Kidney capillary endothelial cell (primary cell): ENCODE data around the gene WNT7A.

Experiments used
- DNase-seq: peaks from one replicate; pipeline ENCODE4 v3.0.0-alpha.2; 2018; ENCODE audit warnings: low spot score

The WNT7A gene

DNA sequence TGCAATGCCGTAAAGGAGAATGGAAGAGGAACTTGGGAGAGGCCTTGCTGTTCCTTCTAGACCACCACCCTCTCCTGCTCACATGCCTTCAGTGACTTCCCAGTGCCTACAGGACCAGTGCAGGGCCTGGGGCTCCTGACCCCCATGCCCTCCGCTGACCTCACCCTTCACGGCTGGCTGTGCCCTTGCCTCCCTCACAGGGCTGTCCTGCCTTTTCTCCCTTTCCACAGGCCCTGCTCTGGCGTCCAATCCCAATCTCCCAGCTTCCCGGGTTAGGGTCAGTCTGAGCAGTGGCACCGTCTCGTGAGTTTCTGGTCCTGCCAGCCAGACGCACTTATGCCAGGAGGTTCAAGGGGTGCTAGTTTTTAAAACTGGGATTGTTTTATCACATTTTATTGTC lies 110.4 kb downstream of the WNT7A start:
- no peak for DNase-seq

DNA sequence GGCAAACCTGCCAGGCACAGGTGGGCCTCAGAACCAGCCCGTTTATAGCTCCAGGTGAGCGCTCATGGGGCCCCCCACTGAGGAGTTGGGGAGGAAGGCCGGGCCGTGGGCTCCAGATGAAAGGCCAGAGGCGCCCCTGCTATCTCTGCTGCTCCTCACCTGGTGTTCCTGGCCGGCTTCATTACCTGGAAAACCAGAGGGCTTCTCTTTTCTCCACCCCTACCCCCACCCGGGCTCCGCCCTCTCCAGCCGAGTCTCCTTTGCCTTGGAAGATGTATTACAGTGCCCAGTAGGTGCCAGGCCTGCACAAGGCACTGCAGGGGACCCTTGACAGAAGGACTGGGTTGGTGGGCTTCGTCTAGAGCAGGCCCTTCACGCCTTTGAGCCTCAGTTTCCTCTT lies 111.4 kb downstream of the WNT7A start:
- DNase-seq = no peak

DNA sequence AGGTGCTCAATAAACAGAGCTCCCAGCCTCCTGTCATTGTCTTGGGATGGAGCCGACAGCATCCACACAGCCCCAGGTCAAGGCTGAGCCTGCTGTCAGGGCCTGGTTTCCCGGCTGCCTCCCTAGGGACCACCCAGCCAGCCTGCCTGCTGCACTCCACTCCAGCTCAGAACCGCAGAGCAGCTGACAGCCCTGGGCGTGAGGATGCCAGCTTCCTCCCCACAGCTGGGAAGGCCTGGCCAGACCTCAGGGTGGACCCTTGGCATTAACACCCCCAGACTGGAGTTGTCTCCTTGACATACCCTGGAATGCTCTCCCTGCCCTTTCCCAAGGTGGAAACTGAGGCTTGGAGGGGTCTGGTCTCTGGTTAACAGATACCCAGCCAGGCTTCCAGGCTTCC lies 112.0 kb downstream of the WNT7A start:
- DNase-seq = no peak

DNA sequence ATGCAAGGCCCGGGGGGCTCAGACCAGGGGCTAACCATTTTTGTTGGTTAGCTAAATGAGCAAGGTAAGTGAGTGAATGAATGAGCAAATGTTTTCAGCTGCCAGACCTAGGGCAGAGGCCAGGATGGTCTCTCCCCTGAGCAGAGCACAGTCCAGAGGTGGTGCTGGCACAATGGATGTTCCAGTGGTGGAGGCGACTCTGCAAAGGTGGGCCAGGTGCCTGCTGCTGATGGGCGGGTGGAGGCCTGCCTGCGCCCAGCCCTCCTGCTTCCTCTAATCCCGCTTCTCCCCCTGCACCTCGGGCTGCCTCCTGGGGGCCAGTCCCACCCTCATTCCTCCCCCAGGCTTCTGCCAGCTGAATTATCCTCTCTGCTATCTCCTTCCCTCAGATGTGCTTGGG lies 112.8 kb downstream of the WNT7A start:
- DNase-seq = no peak
